ENCODE results near the gene PXN. TPM values are rescaled to one million over a fixed set of nuclear protein-coding genes. Genes with fewer than 3 reads are reported as not detected.

The PXN gene
- total and polyA plus RNA-seq, 2 of the 13 experiments (the other 11 are each of a cell fraction or from before 2014, with no cell fraction given), result 13.6 to 14.2 TPM

DNA sequence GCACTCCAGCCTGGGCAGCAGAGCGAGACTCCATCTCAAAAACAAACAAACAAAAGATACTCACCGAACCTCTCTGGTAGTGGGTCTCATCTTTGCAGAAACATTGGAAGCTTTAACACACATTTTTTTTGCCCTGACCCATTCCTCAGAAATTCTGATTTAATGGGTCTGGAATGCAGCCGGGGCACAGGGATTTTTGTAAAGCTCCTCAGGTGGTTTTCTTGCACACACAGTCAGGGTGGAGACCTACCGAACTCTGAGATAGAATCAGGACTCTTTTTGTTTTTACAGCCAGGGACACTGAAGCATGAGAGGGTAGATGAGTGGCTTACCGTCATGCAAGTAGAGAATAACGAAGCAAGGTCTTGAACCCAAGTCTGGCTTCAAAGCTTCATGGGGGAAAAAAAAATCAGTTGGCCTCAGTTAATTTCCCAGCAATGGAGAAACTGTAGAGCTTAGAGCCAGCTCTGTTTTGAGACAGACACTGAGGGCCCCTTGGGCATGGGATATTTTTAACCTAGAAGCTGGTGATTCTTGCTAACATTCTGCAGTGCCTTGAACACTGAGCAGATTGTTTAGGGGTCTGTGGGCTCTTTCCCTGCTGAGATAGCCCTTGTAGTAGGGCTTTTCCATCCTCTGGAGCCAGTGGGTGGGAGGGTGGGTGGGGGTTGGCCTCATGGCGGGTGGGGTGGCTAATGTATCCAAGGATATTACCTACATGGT, 21.4 kb upstream of the PXN start:
- Histone ChIP-seq H3K27me3 (ENCODE audit: control insufficient read depth in 1 of 2, insufficient read depth in 2 of 2, low read length in 2 of 2) (peaks cover 0 to 1% of the 10 kb centered on the region in 2 experiments; a peak in 3 of 5 replicates), H3K36me3 (replicated peaks in 1 of 2; ENCODE audit: control insufficient read depth in 1 of 2, insufficient read depth in 2 of 2, low read length in 2 of 2) (no peaks in the 10 kb centered on the region), H3K27ac (ENCODE audit: extremely low read length, insufficient read depth, low read length) (no peak overlapping the region), H3K9ac (ENCODE audit: insufficient read depth, low read depth, low read length) (no peak overlapping the region), H2AFZ (ENCODE audit: low read length) (no peak overlapping the region), H3K4me1 (ENCODE audit: insufficient read depth, low read length) (peaks cover 19% of the 10 kb centered on the region; the same call in 1 of the 2 replicates), H3K4me2 (ENCODE audit: low read depth, low read length) (no peak overlapping the region), H4K20me1 (ENCODE audit: insufficient read depth, low read length) (no peaks in the 10 kb centered on the region), H3K79me2 (ENCODE audit: insufficient read depth, low read length) (no peaks in the 10 kb centered on the region), H3K9me3 (ENCODE audit: low read length) (no peaks in the 10 kb centered on the region), H3K4me3 (replicated peaks in 1 of 3; ENCODE audit: insufficient read depth in 1 of 3, low read depth in 2 of 3, low read length in 3 of 3) (no peak overlapping the region)
- 2% methylated on average over 7 of the region's 7 CpGs for WGBS (ENCODE audit: low lambda C conversion rate)
- FAIRE-seq (no peak), ATAC-seq (no peak), DNase-seq (ENCODE audit: low spot score) (no peak)
- in situ Hi-C loops (cut with HindIII; ENCODE audit: extremely low pct_ligation_motif_present, low pct_unique_long_range_greater_than_20kb), result no loop called here
- intact Hi-C loops (cut with micrococcal nuclease; ENCODE audit: unreplicated experiment), result no loop called here
- POLR2A ChIA-PET, result interaction anchor here (0.6 to 1.8 kb wide), 4 partner anchors 56 to 86 kb away, joined by 4 to 11 read pairs (median 8); partner anchors contain the start of gene RPLP0
- no TSS peak for BruUV-seq (replicated peaks)
- no peak for TF ChIP-seq ZNF570 (CRISPR knock-in tag; IDR thresholded peaks at IDR 0.05; ENCODE audit: borderline replicate concordance)
- TF ChIP-seq ZNF121 (CRISPR knock-in tag; IDR thresholded peaks at IDR 0.05), result peak; percentile 41; the same call in 1 of the 2 replicates
- CTCF ChIA-PET (ENCODE audit: low intra/inter-chr PET ratio, low total read pairs), result no interaction called here

DNA sequence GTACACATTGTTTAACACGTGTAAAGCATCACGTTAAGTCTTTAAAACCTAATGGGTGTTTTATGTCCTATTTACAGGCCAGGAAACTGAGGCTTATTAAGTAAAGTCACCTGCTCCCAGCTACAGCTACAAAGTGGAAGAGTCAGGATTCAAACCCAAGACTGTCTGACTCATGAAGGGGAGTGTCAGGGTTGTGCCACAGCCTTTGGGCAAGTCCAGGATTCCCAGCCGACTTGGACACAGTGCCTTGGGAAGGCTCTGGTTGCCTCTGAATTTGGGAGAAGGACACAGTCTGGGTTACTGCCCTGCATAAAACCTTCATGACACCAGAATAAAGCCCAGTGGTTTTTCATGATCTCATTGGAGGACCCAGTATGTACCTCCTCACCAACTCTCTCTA, 18.9 kb upstream of the PXN start:
- 0 out of 2 replicates have a peak, but pooled peaks cover 5% of the 10 kb centered on the region for H3K4me1 ChIP-seq (ENCODE audit: insufficient read depth, low read length)
- TF ChIP-seq CC2D1A (CRISPR knock-in tag; IDR thresholded peaks at IDR 0.05) (no peak), ZNF496 (CRISPR knock-in tag; IDR thresholded peaks at IDR 0.05; ENCODE audit: insufficient replicate concordance) (no peak), SMAD9 (CRISPR knock-in tag; IDR thresholded peaks at IDR 0.05) (no peak), ARNTL (CRISPR knock-in tag; IDR thresholded peaks at IDR 0.05) (no peak), HNRNPK (IDR thresholded peaks at IDR 0.05; ENCODE audit: low read depth, low read length, poor library complexity, severe bottlenecking) (no peak), FOXO1 (CRISPR knock-in tag; IDR thresholded peaks at IDR 0.05) (no peak), ZNF160 (CRISPR knock-in tag; IDR thresholded peaks at IDR 0.05) (no peak)
- TF ChIP-seq, protein P1, sequence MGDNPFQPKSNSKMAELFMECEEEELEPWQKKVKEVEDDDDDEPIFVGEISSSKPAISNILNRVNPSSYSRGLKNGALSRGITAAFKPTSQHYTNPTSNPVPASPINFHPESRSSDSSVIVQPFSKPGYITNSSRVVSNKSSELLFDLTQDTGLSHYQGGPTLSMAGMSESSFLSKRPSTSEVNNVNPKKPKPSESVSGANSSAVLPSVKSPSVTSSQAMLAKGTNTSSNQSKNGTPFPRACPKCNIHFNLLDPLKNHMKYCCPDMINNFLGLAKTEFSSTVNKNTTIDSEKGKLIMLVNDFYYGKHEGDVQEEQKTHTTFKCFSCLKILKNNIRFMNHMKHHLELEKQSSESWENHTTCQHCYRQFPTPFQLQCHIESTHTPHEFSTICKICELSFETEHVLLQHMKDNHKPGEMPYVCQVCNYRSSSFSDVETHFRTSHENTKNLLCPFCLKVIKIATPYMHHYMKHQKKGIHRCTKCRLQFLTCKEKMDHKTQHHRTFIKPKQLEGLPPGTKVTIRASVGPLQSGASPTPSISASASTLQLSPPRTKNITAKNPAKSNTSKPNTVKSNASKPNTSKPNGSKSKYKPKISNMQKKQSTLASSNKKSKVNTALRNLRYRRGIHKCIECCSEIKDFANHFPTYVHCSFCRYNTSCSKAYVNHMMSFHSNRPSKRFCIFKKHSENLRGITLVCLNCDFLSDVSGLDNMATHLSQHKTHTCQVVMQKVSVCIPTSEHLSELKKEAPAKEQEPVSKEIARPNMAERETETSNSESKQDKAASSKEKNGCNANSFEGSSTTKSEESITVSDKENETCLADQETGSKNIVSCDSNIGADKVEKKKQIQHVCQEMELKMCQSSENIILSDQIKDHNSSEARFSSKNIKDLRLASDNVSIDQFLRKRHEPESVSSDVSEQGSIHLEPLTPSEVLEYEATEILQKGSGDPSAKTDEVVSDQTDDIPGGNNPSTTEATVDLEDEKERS (CRISPR knock-in tag; IDR thresholded peaks at IDR 0.05), result no peak
- H3K27ac ChIP-seq (ENCODE audit: extremely low read length, insufficient read depth, low read length), result no peak overlapping the region
- WGBS (ENCODE audit: low lambda C conversion rate), result 58% methylated on average over 3 of the region's 3 CpGs
- H3K9ac ChIP-seq (ENCODE audit: insufficient read depth, low read depth, low read length), result no peak overlapping the region
- no peak overlapping the region for H3K4me3 ChIP-seq (replicated peaks in 1 of 3; ENCODE audit: insufficient read depth in 1 of 3, low read depth in 2 of 3, low read length in 3 of 3)
- in situ Hi-C loops (cut with HindIII; ENCODE audit: extremely low pct_ligation_motif_present, low pct_unique_long_range_greater_than_20kb), result no loop called here
- DNase-seq (ENCODE audit: low spot score), result no peak
- H3K36me3 ChIP-seq (replicated peaks in 1 of 2; ENCODE audit: control insufficient read depth in 1 of 2, insufficient read depth in 2 of 2, low read length in 2 of 2), result no peaks in the 10 kb centered on the region
- ATAC-seq, result no peak
- H4K20me1 ChIP-seq (ENCODE audit: insufficient read depth, low read length), result no peaks in the 10 kb centered on the region
- ChIA-PET POLR2A (no interaction called here), CTCF (ENCODE audit: low intra/inter-chr PET ratio, low total read pairs) (no interaction called here)
- no peak overlapping the region for H2AFZ ChIP-seq (ENCODE audit: low read length)
- BruUV-seq (replicated peaks), result no TSS peak
- FAIRE-seq, result no peak
- peaks cover 0 to 1% of the 10 kb centered on the region in 2 experiments; a peak in 3 of 5 replicates for H3K27me3 ChIP-seq (ENCODE audit: control insufficient read depth in 1 of 2, insufficient read depth in 2 of 2, low read length in 2 of 2)
- H3K9me3 ChIP-seq (ENCODE audit: low read length), result no peaks in the 10 kb centered on the region
- intact Hi-C loops (cut with micrococcal nuclease; ENCODE audit: unreplicated experiment), result no loop called here
- H3K4me2 ChIP-seq (ENCODE audit: low read depth, low read length), result no peak overlapping the region
- no peaks in the 10 kb centered on the region for H3K79me2 ChIP-seq (ENCODE audit: insufficient read depth, low read length)

All from HepG2 (cell line).